ENCODE data around the gene EIF4A3. TPM values are rescaled to one million over a fixed set of nuclear protein-coding genes. Genes with fewer than 3 reads are reported as not detected.

EIF4A3 gene
- total and polyA plus RNA-seq, 9 of the 15 experiments (the other 6 are each of a cell fraction or from before 2014, with no cell fraction given): 62.7 to 171 (median 127) TPM

- DNase-seq (ENCODE audit: extremely low read depth in 1 of 4, low spot score in 3 of 4) (no peak), FAIRE-seq (no peak), ATAC-seq (no peak)
- no peak overlapping the region for H3K27ac ChIP-seq (ENCODE audit: extremely low read depth, low read depth, low read length)
- no peak overlapping the region for H2AFZ ChIP-seq (ENCODE audit: low read depth, low read length)
- no peaks in the 10 kb centered on the region; the same call in 1 of the 2 replicates for H4K20me1 ChIP-seq (replicated peaks; ENCODE audit: control insufficient read depth, insufficient read depth, low read length)
- H3K4me3 ChIP-seq: no peak overlapping the region
- H3K36me3 ChIP-seq (ENCODE audit: control insufficient read depth, insufficient read depth, low read length): no peaks in the 10 kb centered on the region
- WGBS (ENCODE audit: insufficient coverage, low coverage, missing lambda C conversion rate): 13% methylated on average over 16 of the region's 21 CpGs
- intact Hi-C loops (cut with micrococcal nuclease): no loop called here
- no peak overlapping the region for H3K9ac ChIP-seq (ENCODE audit: insufficient read depth in 1 of 2, low read depth in 2 of 2, low read length in 2 of 2)
- ChIA-PET CTCF (ENCODE audit: low intra/inter-chr PET ratio) (no interaction called here), POLR2A (interaction anchor here (1.0 to 1.4 kb wide), 3 partner anchors 8 to 34 kb away, joined by 3 to 5 read pairs (median 3); no protein-coding TSS in a partner anchor)
- in situ Hi-C loops (cut with MboI): no loop called here
- H3K4me1 ChIP-seq (replicated peaks in 1 of 2; ENCODE audit: control insufficient read depth in 2 of 2, insufficient read depth in 2 of 2, low read length in 2 of 2): peaks cover 0 to 47% of the 10 kb centered on the region in 2 experiments; a peak in 4 of 5 replicates
- peaks cover 52 to 79% of the 10 kb centered on the region in 2 experiments for H3K27me3 ChIP-seq (ENCODE audit: control insufficient read depth in 2 of 2, insufficient read depth in 2 of 2, low read length in 2 of 2)
- H3K79me2 ChIP-seq (ENCODE audit: control insufficient read depth, insufficient read depth, low read length): no peaks in the 10 kb centered on the region
- H3K9me3 ChIP-seq (replicated peaks; ENCODE audit: control insufficient read depth, insufficient read depth, low read depth, low read length): 0 out of 2 replicates have a peak, but pooled peaks cover 5% of the 10 kb centered on the region
- H3K4me2 ChIP-seq (ENCODE audit: insufficient read depth, low read length): no peak overlapping the region
- BruUV-seq (replicated peaks): no TSS peak
- no peaks in the 10 kb centered on the region for H3K9me1 ChIP-seq (ENCODE audit: control insufficient read depth, insufficient read depth, low read length)
- TF ChIP-seq HINFP (tag; conservative IDR thresholded peaks at IDR 0.05; ENCODE audit: low read depth) (no peak), CBFA2T3 (IDR thresholded peaks at IDR 0.05) (no peak), RNF219 (CRISPR knock-in tag; IDR thresholded peaks at IDR 0.05) (no peak), ZNF12 (CRISPR knock-in tag; IDR thresholded peaks at IDR 0.05) (no peak), DACH1 (IDR thresholded peaks at IDR 0.05; ENCODE audit: partially characterized antibody) (no peak), ZNF124 (CRISPR knock-in tag; IDR thresholded peaks at IDR 0.05) (no peak), CGGBP1 (CRISPR knock-in tag; IDR thresholded peaks at IDR 0.05) (no peak), FOXO4 (CRISPR knock-in tag; IDR thresholded peaks at IDR 0.05) (no peak), RBM39 (optimal IDR thresholded peaks at IDR 0.05; ENCODE audit: low read depth, low read length) (no peak), XRCC5 (IDR thresholded peaks at IDR 0.05; ENCODE audit: low read depth, low read length) (no peak), ZNF311 (CRISPR knock-in tag; IDR thresholded peaks at IDR 0.05) (no peak), TEAD4 (IDR thresholded peaks at IDR 0.05; ENCODE audit: low read length) (no peak), TEAD4 (CRISPR knock-in tag; IDR thresholded peaks at IDR 0.05; ENCODE audit: borderline replicate concordance) (no peak), TAF7 (tag; IDR thresholded peaks at IDR 0.05) (no peak), NCOA1 (IDR thresholded peaks at IDR 0.05; ENCODE audit: low read depth) (no peak), CHCHD3 (CRISPR knock-in tag; IDR thresholded peaks at IDR 0.05) (no peak), GABPA (tag; conservative IDR thresholded peaks at IDR 0.05; ENCODE audit: low read depth) (no peak)
These were observed 35.8 kb downstream of the EIF4A3 start for GRCh38 chr17:80110927-80111701.
